HG02973 (cell line): ENCODE results near the gene ALKBH7.

Source experiments
- ATAC-seq: cut with Tn5 transposase; IDR thresholded peaks from one replicate; pipeline ENCODE4 v1.9.1; 2021; ENCODE audit warnings: moderate library complexity; ENCODE audit not compliant: unreplicated experiment

ALKBH7 gene

DNA sequence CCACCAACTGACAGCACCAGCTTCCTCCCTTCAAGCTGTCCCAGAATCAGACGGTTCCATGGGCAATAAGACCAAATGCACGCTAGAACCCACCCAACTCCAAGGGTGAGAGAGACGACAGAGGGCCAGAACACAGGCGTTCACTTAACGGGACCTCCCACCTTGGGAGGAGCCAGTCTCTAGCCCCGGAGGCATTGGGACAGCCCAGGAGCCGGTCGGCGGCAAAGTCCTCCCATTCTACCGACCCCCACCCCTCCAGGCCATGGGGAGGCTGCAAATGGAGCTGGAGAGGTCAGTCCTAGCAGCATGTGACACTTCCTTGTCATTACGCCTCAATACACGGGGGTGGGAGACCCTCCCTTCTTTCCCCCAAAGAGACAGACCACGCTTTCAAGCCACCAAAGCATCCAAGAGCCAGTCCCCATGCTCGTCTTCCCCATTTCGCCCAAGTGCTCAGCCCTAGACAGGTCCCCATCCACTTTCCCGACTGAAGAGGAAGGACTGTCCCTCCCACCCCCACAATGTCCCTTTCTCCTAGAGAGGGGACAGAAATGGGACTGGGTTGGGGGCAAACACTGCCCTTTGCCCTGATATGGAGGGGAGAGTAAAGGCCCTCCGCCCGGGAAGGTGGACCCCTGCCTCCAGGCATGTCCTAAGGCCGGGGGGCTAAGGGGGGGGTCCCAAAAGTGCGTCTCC is 51.1 kb downstream of the ALKBH7 start:
- no peak for ATAC-seq

DNA sequence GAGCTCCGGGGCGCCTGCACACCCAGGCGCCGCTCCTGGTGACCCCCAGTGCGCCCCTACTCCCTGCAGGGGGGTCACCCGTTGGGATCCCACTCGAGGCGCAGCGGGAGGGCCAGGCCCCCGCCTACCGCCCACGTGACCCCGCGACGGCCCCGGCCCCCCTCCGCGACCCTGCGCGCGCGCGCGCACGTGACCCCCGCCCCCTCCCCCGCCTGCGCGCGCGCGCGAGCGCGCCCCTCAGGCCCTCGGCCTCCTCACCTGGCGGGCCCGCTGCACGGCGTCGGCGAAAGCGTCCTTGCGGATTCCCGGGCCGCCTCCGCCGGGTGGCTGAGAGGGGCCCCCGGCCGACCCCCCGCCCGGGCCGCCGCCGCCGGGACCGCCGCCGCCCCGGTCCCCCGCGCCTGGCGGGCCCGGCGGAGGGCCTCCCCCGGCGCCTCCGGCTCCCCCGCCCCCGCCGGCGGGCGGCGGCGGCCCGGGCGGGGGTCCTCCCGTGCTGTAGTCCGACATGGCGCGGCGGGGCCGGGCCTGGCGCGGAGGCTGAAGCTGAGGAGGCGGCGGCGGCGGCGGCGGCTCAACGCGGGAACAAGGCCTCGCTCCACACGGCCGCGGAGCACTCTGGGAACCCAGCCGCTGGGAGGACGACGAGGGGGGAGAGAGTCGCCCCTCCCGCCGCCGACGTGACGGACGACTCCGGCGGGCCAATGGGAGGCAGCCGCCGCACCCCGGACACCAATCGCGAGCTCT is 51.8 kb downstream of the ALKBH7 start, which contains the start of gene KHSRP:
KHSRP (minus strand) TSS at position 617 of the 744 bp plus-strand sequence; CDS start at position 507, 110 bp downstream.
- ATAC-seq, result no peak
